SK-N-SH (cell line): ENCODE measurements around the gene B4GALNT4. TPM values are rescaled to one million over a fixed set of nuclear protein-coding genes. Genes with fewer than 3 reads are reported as not detected.

ENCODE experiments used
- CTCF ChIA-PET: fragments of 300-600, 350-600 bp; formaldehyde crosslinking; extraction: SDS; loops from one replicate; lab custom pipeline; 2021; lab: Yijun Ruan, JAX
- POLR2A ChIA-PET: fragments of 350-600 bp; sonication (Branson Sonifier 250); formaldehyde crosslinking; extraction: SDS; loops from one replicate; lab custom pipeline; 2020; ENCODE audit warnings: antibody characterized with exemption, inconsistent platforms; lab: Yijun Ruan, JAX
- DNase-seq: peaks from one replicate; pipeline ENCODE4 v3.0.0; 2012
- H2AFZ ChIP-seq: fragments of 200-600 bp; sonication (generic); 2 replicates; pipeline ENCODE4 v1.8.1; 2016; ENCODE audit warnings: antibody characterized with exemption, mild to moderate bottlenecking, low read depth
- H3F3A ChIP-seq: fragments of 200-600 bp; sonication (generic); replicated peaks from 2 replicates; pipeline ENCODE3; 2016; ENCODE audit warnings: antibody characterized with exemption, mild to moderate bottlenecking; ENCODE audit not compliant: insufficient read depth
- H3K27ac ChIP-seq, 2 experiments: fragments of 200-500 bp in 1 of 2; fragments of 200-600 bp in 1 of 2; sonication (Bioruptor generic) in 1 of 2; sonication (generic), shearing (Covaris generic) in 1 of 2; 2 replicates each; pipeline versions ENCODE4 v1.5.1 to v1.6.1; 2014 to 2016; ENCODE audit warnings: low read depth in 2 of 2, inconsistent platforms in 1 of 2, low read length in 1 of 2, mild to moderate bottlenecking in 1 of 2, mixed read lengths in 1 of 2
- H3K27me3 ChIP-seq: fragments of 200-600 bp; sonication (generic), shearing (Covaris generic); 2 replicates; pipeline ENCODE4 v1.6.1; 2016; ENCODE audit warnings: mixed run types; ENCODE audit not compliant: insufficient read depth
- H3K36me3 ChIP-seq, 2 experiments: fragments of 200-500 bp in 1 of 2; fragments of 200-600 bp in 1 of 2; sonication (Bioruptor generic) in 1 of 2; sonication (generic) in 1 of 2; replicated peaks in 1 of 2; 2 replicates each; pipeline versions ENCODE3 to v1.5.1; 2014 to 2016; ENCODE audit warnings: low read length in 1 of 2, mild to moderate bottlenecking in 1 of 2; ENCODE audit not compliant: insufficient read depth in 2 of 2, control insufficient read depth in 1 of 2
- H3K4me1 ChIP-seq, 2 experiments: fragments of 200-500 bp in 1 of 2; fragments of 200-600 bp in 1 of 2; sonication (Bioruptor generic) in 1 of 2; sonication (generic), shearing (Covaris generic) in 1 of 2; 2 replicates each; pipeline versions ENCODE4 v1.5.1 to v1.6.1; 2014 to 2016; ENCODE audit warnings: low read depth in 1 of 2, low read length in 1 of 2, mixed run types in 1 of 2; ENCODE audit not compliant: insufficient read depth in 2 of 2, control insufficient read depth in 1 of 2
- H3K4me2 ChIP-seq: fragments of 200-600 bp; sonication (generic), shearing (Covaris generic); 2 replicates; pipeline ENCODE4 v1.6.1; 2017; ENCODE audit warnings: mixed run types
- H3K4me3 ChIP-seq, 2 experiments: fragments of 200-500 bp in 1 of 2; fragments of 200-600 bp in 1 of 2; sonication (Bioruptor generic) in 1 of 2; sonication (generic), shearing (Covaris generic) in 1 of 2; 2 replicates each; pipeline versions ENCODE4 v1.5.1 to v1.8.1; 2014 to 2016; ENCODE audit warnings: low read depth in 2 of 2, inconsistent platforms in 1 of 2, low read length in 1 of 2, mild to moderate bottlenecking in 1 of 2, mixed read lengths in 1 of 2, moderate library complexity in 1 of 2
- H3K79me2 ChIP-seq: fragments of 200-600 bp; sonication (generic); 2 replicates; pipeline ENCODE4 v1.8.1; 2017; ENCODE audit warnings: mild to moderate bottlenecking; ENCODE audit not compliant: insufficient read depth
- H3K9ac ChIP-seq: fragments of 200-600 bp; sonication (generic); 2 replicates; pipeline ENCODE4 v1.6.1; 2017; ENCODE audit warnings: mixed run types
- H3K9me2 ChIP-seq: fragments of 200-600 bp; sonication (generic); 2 replicates; pipeline ENCODE4 v1.6.1; 2017; ENCODE audit warnings: mixed run types
- H3K9me3 ChIP-seq: fragments of 200-600 bp; sonication (generic); 2 replicates; pipeline ENCODE4 v1.6.1; 2017; ENCODE audit warnings: mixed run types, mild to moderate bottlenecking, moderate library complexity
- H4K20me1 ChIP-seq: fragments of 200-600 bp; sonication (generic); 2 replicates; pipeline ENCODE4 v1.6.1; 2017; ENCODE audit warnings: mild to moderate bottlenecking, mixed run types; ENCODE audit not compliant: insufficient read depth
- CHD2 ChIP-seq: fragments of 150-350 bp; IDR thresholded peaks from 2 replicates; pipeline ENCODE4 v1.6.1; 2018; ENCODE audit warnings: low read length; ENCODE audit not compliant: partially characterized antibody
- ELF1 ChIP-seq: IDR thresholded peaks from 2 replicates; pipeline ENCODE4 v1.4.0; 2012
- EZH2phosphoT487 ChIP-seq: fragments of 200-600 bp; sonication (generic); IDR thresholded peaks from 2 replicates; pipeline ENCODE4 v1.6.1; 2017; ENCODE audit warnings: low read depth, mixed run types, mild to moderate bottlenecking, antibody characterized with exemption, moderate library complexity, borderline replicate concordance
- FOXJ3 ChIP-seq: sonication (generic); formaldehyde crosslinking; IDR thresholded peaks from 2 replicates; pipeline ENCODE4 v1.5.1; 2020; ENCODE audit warnings: mild to moderate bottlenecking, missing genetic modification reagents
- FOXM1 ChIP-seq: IDR thresholded peaks from 2 replicates; pipeline ENCODE4 v1.4.0; 2012; ENCODE audit warnings: low read depth, mild to moderate bottlenecking
- GABPA ChIP-seq: IDR thresholded peaks from 2 replicates; pipeline ENCODE4 v1.4.0; 2012; ENCODE audit warnings: low read depth, mild to moderate bottlenecking
- GATA2 ChIP-seq: sonication (generic); formaldehyde crosslinking; IDR thresholded peaks from 2 replicates; pipeline ENCODE4 v1.5.0; 2020; ENCODE audit warnings: mild to moderate bottlenecking, missing genetic modification reagents
- JUND ChIP-seq: IDR thresholded peaks from 2 replicates; pipeline ENCODE4 v1.4.0; 2012
- MXI1 ChIP-seq: IDR thresholded peaks from 2 replicates; pipeline ENCODE4 v1.6.1; 2012; ENCODE audit warnings: mild to moderate bottlenecking, low read depth, low read length, improper control_type of control experiment
- NRF1 ChIP-seq: IDR thresholded peaks from 2 replicates; pipeline ENCODE4 v1.6.1; 2012; ENCODE audit warnings: low read depth, mild to moderate bottlenecking, low read length
- SIN3A ChIP-seq: IDR thresholded peaks from 2 replicates; pipeline ENCODE4 v1.6.1; 2012; ENCODE audit warnings: low read depth, mild to moderate bottlenecking, low read length, moderate library complexity, borderline replicate concordance
- SMC3 ChIP-seq: IDR thresholded peaks from 2 replicates; pipeline ENCODE4 v1.6.1; 2012; ENCODE audit warnings: low read depth, low read length, improper control_type of control experiment
- TAF1 ChIP-seq: IDR thresholded peaks from 2 replicates; pipeline ENCODE4 v1.6.1; 2012; ENCODE audit warnings: low read depth, mild to moderate bottlenecking, low read length, moderate library complexity, borderline replicate concordance
- TCF12 ChIP-seq: IDR thresholded peaks from 2 replicates; pipeline ENCODE4 v1.4.0; 2012
- TEAD4 ChIP-seq: IDR thresholded peaks from 2 replicates; pipeline ENCODE4 v1.4.0; 2012; ENCODE audit warnings: mild to moderate bottlenecking, borderline replicate concordance; ENCODE audit not compliant: insufficient read depth
- USF1 ChIP-seq: IDR thresholded peaks from 2 replicates; pipeline ENCODE4 v1.4.0; 2012; ENCODE audit warnings: low read depth, borderline replicate concordance
- YY1 ChIP-seq: IDR thresholded peaks from 2 replicates; pipeline ENCODE4 v1.4.0; 2012; ENCODE audit warnings: low read depth, mild to moderate bottlenecking
- WGBS: methylation state at CpG from one replicate; pipeline ENCODE4 v1.1.6; 2017; ENCODE audit warnings: low lambda C conversion rate; 5-methylcytosine and 5-hydroxymethylcytosine counted together
- polyA plus RNA-seq, 3 experiments: library from polyadenylated mRNA; depleted of rRNA; stranded (reverse); fragments of >200 nt; gene quantifications; 2 replicates each; pipeline ENCODE4 v1.2.3, GENCODE V29; 2012
- TF ChIP-seq, protein P1 (sequence below): IDR thresholded peaks from 2 replicates; pipeline ENCODE4 v1.4.0; 2012; ENCODE audit warnings: low read depth, borderline replicate concordance
- TF ChIP-seq, protein P2 (sequence below): fragments of 200-600 bp; sonication (generic); IDR thresholded peaks from 2 replicates; pipeline ENCODE4 v1.6.1; 2017; ENCODE audit warnings: antibody characterized with exemption, mild to moderate bottlenecking, moderate library complexity
- TF ChIP-seq, protein P3 (sequence below): fragments of 150-350 bp; IDR thresholded peaks from 2 replicates; pipeline ENCODE4 v1.6.1; 2017; ENCODE audit warnings: antibody characterized with exemption, low read length, low read depth, borderline replicate concordance

B4GALNT4 gene
- polyA plus RNA-seq, 1 of the 3 experiments (the other 2 are of a cell fraction) = 66.7 TPM

DNA sequence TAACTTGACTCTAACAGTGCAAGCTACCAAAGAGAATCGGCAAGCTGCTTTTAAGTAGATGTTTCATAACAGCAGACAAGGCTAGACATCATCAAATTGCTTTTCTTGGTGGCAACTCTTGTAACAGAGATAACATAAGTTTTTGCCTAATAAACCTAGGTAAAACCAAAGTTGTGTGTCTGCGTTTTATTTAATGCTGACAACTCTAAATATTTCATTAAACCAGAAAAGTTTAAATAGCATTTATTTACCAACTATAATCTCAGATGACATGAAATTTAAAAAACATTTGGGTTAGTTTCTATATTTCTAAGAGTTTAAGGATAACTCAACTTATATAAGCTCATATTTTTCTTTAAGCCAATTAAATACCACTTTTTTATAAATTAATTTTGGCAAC lies 29.3 kb upstream of the B4GALNT4 start (continued):
- no peak for TF ChIP-seq USF1
- no peak for TF ChIP-seq TCF12
- no peak for TF ChIP-seq GABPA
- no peak for TF ChIP-seq YY1
- TF ChIP-seq FOXM1 = no peak
- TF ChIP-seq, protein P1, sequence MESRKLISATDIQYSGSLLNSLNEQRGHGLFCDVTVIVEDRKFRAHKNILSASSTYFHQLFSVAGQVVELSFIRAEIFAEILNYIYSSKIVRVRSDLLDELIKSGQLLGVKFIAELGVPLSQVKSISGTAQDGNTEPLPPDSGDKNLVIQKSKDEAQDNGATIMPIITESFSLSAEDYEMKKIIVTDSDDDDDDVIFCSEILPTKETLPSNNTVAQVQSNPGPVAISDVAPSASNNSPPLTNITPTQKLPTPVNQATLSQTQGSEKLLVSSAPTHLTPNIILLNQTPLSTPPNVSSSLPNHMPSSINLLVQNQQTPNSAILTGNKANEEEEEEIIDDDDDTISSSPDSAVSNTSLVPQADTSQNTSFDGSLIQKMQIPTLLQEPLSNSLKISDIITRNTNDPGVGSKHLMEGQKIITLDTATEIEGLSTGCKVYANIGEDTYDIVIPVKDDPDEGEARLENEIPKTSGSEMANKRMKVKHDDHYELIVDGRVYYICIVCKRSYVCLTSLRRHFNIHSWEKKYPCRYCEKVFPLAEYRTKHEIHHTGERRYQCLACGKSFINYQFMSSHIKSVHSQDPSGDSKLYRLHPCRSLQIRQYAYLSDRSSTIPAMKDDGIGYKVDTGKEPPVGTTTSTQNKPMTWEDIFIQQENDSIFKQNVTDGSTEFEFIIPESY = no peak
- no peak for TF ChIP-seq JUND
- TF ChIP-seq SMC3 = no peak
- TF ChIP-seq, all 33 proteins: peak for 0

- Histone ChIP-seq H3K9me2 (no peaks in the 10 kb centered on the region; the same call in 1 of the 2 replicates), H3F3A (no peaks in the 10 kb centered on the region), H3K27ac (no peak overlapping the region), H3K4me2 (no peak overlapping the region), H3K27me3 (no peaks in the 10 kb centered on the region; the same call in 1 of the 2 replicates), H3K9ac (no peak overlapping the region), H3K79me2 (no peaks in the 10 kb centered on the region), H3K36me3 (no peaks in the 10 kb centered on the region), H2AFZ (no peak overlapping the region), H3K4me3 (no peak overlapping the region), H3K9me3 (no peaks in the 10 kb centered on the region), H3K4me1 (no peaks in the 10 kb centered on the region), H4K20me1 (no peaks in the 10 kb centered on the region)
- TF ChIP-seq TAF1 (no peak), GATA2 (no peak), NRF1 (no peak), ELF1 (no peak), FOXJ3 (no peak), SIN3A (no peak), CHD2 (no peak), JUND (no peak), EZH2phosphoT487 (no peak), YY1 (no peak), MXI1 (no peak), FOXM1 (no peak), TEAD4 (no peak), TCF12 (no peak)
- TF ChIP-seq, protein P2, sequence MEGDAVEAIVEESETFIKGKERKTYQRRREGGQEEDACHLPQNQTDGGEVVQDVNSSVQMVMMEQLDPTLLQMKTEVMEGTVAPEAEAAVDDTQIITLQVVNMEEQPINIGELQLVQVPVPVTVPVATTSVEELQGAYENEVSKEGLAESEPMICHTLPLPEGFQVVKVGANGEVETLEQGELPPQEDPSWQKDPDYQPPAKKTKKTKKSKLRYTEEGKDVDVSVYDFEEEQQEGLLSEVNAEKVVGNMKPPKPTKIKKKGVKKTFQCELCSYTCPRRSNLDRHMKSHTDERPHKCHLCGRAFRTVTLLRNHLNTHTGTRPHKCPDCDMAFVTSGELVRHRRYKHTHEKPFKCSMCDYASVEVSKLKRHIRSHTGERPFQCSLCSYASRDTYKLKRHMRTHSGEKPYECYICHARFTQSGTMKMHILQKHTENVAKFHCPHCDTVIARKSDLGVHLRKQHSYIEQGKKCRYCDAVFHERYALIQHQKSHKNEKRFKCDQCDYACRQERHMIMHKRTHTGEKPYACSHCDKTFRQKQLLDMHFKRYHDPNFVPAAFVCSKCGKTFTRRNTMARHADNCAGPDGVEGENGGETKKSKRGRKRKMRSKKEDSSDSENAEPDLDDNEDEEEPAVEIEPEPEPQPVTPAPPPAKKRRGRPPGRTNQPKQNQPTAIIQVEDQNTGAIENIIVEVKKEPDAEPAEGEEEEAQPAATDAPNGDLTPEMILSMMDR = no peak
- TF ChIP-seq, protein P3, sequence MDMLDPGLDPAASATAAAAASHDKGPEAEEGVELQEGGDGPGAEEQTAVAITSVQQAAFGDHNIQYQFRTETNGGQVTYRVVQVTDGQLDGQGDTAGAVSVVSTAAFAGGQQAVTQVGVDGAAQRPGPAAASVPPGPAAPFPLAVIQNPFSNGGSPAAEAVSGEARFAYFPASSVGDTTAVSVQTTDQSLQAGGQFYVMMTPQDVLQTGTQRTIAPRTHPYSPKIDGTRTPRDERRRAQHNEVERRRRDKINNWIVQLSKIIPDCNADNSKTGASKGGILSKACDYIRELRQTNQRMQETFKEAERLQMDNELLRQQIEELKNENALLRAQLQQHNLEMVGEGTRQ = no peak
- DNase-seq = no peak
- 69% methylated on average over 5 of the region's 5 CpGs for WGBS
- CTCF ChIA-PET = interaction anchor here (0.7 kb wide), 1 partner anchor 15 kb away, joined by 3 read pairs; no protein-coding TSS in a partner anchor
- POLR2A ChIA-PET = no interaction called here
Measured at GRCh38 chr11:340539-341512, 28.5 kb upstream of the B4GALNT4 start.
